Caco-2 (cell line): Measurements from ENCODE around the gene FNDC11. TPM values are rescaled to one million over a fixed set of nuclear protein-coding genes. Genes with fewer than 3 reads are reported as not detected.
A peak's percentile ranks its signal among the peaks of the same experiment; 100 is the strongest.

Source experiments
- BruUV-seq: library from RNA; stranded (reverse); fragments of 400-500 nt; replicated peaks from 2 replicates; lab custom pipeline; 2021; lab: Mats Ljungman, UMichigan
- CTCF ChIA-PET: fragments of 300-600 bp; sonication (Branson Sonifier 250); formaldehyde crosslinking; loops from one replicate; lab custom pipeline; 2022; ENCODE audit warnings: antibody characterized with exemption; lab: Charles Lee
- POLR2A ChIA-PET: fragments of 300-600 bp; sonication (Branson Sonifier 250); formaldehyde crosslinking; loops from one replicate; lab custom pipeline; 2022; ENCODE audit warnings: antibody characterized with exemption; lab: Charles Lee
- DNase-seq, 2 experiments: peaks; one replicate each; pipeline versions ENCODE4 v3.0.0 to v3.0.0-alpha.2; 2020 to 2022
- H3K27me3 ChIP-seq: replicated peaks from 2 replicates; pipeline ENCODE4 v1.6.0; 2011; ENCODE audit warnings: low read length; ENCODE audit not compliant: control insufficient read depth, insufficient read depth
- H3K36me3 ChIP-seq: 2 replicates; pipeline ENCODE4 v1.5.1; 2011; ENCODE audit warnings: low read length; ENCODE audit not compliant: control insufficient read depth, insufficient read depth
- H3K4me1 ChIP-seq: fragments of 250-450 bp; sonication (Bioruptor Pico); 2 replicates; pipeline ENCODE4 v1.5.1; 2020; ENCODE audit warnings: mild to moderate bottlenecking
- H3K4me3 ChIP-seq: 2 replicates; pipeline ENCODE4 v1.5.1; 2011; ENCODE audit warnings: low read depth, mild to moderate bottlenecking, control low read depth, low read length
- H3K9me3 ChIP-seq: fragments of 250-450 bp; sonication (Bioruptor Pico); 2 replicates; pipeline ENCODE4 v1.5.1; 2020; ENCODE audit warnings: mild to moderate bottlenecking, moderate library complexity
- H3K27ac Mint-ChIP-seq: one replicate; pipeline ENCODE4 v1.8.0; 2022; ENCODE audit warnings: mixed read lengths; ENCODE audit not compliant: unreplicated experiment
- H3K27me3 Mint-ChIP-seq: one replicate; pipeline ENCODE4 v1.8.0; 2022; ENCODE audit warnings: mixed read lengths; ENCODE audit not compliant: insufficient read depth, unreplicated experiment
- H3K36me3 Mint-ChIP-seq: one replicate; pipeline ENCODE4 v1.8.0; 2022; ENCODE audit warnings: mild to moderate bottlenecking, mixed read lengths; ENCODE audit not compliant: insufficient read depth, unreplicated experiment
- H3K4me1 Mint-ChIP-seq: one replicate; pipeline ENCODE4 v1.8.0; 2022; ENCODE audit warnings: low read depth, mixed read lengths; ENCODE audit not compliant: unreplicated experiment
- H3K4me3 Mint-ChIP-seq: one replicate; pipeline ENCODE4 v1.8.0; 2022; ENCODE audit warnings: mild to moderate bottlenecking, moderate library complexity, mixed read lengths; ENCODE audit not compliant: unreplicated experiment
- H3K9me3 Mint-ChIP-seq: one replicate; pipeline ENCODE4 v1.8.0; 2022; ENCODE audit warnings: mixed read lengths; ENCODE audit not compliant: unreplicated experiment
- intact Hi-C: fragments of 100-400 bp; cut with micrococcal nuclease; formaldehyde crosslinking; loops from one replicate; pipeline ENCODE4 v1.10.0; 2022; ENCODE audit not compliant: unreplicated experiment
- total RNA-seq: library from RNA; stranded (reverse); gene quantifications from 2 replicates; pipeline ENCODE4 v1.2.3, GENCODE V29; 2022
- TF ChIP-seq, protein P1 (sequence below), 2 experiments: fragments of 200-600 bp in 1 of 2; IDR thresholded peaks; 1 replicate in 1 of 2; 2 replicates in 1 of 2; pipeline versions ENCODE4 v1.5.1 to v1.8.0; 2011 to 2022; ENCODE audit warnings: antibody characterized with exemption in 1 of 2, control low read depth in 1 of 2, inconsistent platforms in 1 of 2, low read depth in 1 of 2, low read length in 1 of 2, mild to moderate bottlenecking in 1 of 2, moderate library complexity in 1 of 2; ENCODE audit not compliant: insufficient read depth in 1 of 2, severe bottlenecking in 1 of 2, unreplicated experiment in 1 of 2

The FNDC11 gene
- total RNA-seq, 1 experiment from 2014 or later: not detected

- H3K4me1 Mint-ChIP-seq: no peaks in the 10 kb centered on the region
- ChIA-PET CTCF (interaction anchor here (0.5 to 2.6 kb wide), 19 partner anchors 8 to 526 kb away, joined by 3 to 62 read pairs (median 6); partner anchors contain the start of genes ARFRP1, GMEB2, HELZ2 and RTEL1), POLR2A (interaction anchor here (0.6 to 1.5 kb wide), 3 partner anchors 16 to 160 kb away, joined by 3 to 15 read pairs (median 3); partner anchors contain the start of genes GMEB2 and PPDPF)
- Histone ChIP-seq H3K36me3 (no peaks in the 10 kb centered on the region), H3K4me3 (peak within 1 kb of the TSS; percentile 50), H3K4me1 (peaks cover 28% of the 10 kb centered on the region), H3K27me3 (no peaks in the 10 kb centered on the region), H3K9me3 (no peaks in the 10 kb centered on the region)
- BruUV-seq: no TSS peak
- H3K4me3 Mint-ChIP-seq: peak within 1 kb of the TSS; percentile 65
- H3K36me3 Mint-ChIP-seq: peaks cover 5% of the 10 kb centered on the region
- intact Hi-C loops: loop anchor here (5.0 kb wide), 4 partner anchors 35 to 420 kb away; partner anchors contain the start of genes HELZ2 and UCKL1
- no peaks in the 10 kb centered on the region for H3K9me3 Mint-ChIP-seq
- no peaks in the 10 kb centered on the region for H3K27me3 Mint-ChIP-seq
- H3K27ac Mint-ChIP-seq: peak within 1 kb of the TSS; percentile 36
- TF ChIP-seq, protein P1, sequence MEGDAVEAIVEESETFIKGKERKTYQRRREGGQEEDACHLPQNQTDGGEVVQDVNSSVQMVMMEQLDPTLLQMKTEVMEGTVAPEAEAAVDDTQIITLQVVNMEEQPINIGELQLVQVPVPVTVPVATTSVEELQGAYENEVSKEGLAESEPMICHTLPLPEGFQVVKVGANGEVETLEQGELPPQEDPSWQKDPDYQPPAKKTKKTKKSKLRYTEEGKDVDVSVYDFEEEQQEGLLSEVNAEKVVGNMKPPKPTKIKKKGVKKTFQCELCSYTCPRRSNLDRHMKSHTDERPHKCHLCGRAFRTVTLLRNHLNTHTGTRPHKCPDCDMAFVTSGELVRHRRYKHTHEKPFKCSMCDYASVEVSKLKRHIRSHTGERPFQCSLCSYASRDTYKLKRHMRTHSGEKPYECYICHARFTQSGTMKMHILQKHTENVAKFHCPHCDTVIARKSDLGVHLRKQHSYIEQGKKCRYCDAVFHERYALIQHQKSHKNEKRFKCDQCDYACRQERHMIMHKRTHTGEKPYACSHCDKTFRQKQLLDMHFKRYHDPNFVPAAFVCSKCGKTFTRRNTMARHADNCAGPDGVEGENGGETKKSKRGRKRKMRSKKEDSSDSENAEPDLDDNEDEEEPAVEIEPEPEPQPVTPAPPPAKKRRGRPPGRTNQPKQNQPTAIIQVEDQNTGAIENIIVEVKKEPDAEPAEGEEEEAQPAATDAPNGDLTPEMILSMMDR (IDR thresholded peaks at IDR 0.05; ENCODE audit: insufficient read depth in 1 of 2, low read depth in 1 of 2, low read length in 1 of 2, severe bottlenecking in 1 of 2, unreplicated experiment in 1 of 2): no peak
- no peak for DNase-seq
These were observed 16.9 kb upstream of the FNDC11 start, which contains the start of gene PTK6 for GRCh38 chr20:63536997-63537524. PTK6 (minus strand) TSS chr20:63537376; CDS start chr20:63537314, 62 bp downstream.

DNA sequence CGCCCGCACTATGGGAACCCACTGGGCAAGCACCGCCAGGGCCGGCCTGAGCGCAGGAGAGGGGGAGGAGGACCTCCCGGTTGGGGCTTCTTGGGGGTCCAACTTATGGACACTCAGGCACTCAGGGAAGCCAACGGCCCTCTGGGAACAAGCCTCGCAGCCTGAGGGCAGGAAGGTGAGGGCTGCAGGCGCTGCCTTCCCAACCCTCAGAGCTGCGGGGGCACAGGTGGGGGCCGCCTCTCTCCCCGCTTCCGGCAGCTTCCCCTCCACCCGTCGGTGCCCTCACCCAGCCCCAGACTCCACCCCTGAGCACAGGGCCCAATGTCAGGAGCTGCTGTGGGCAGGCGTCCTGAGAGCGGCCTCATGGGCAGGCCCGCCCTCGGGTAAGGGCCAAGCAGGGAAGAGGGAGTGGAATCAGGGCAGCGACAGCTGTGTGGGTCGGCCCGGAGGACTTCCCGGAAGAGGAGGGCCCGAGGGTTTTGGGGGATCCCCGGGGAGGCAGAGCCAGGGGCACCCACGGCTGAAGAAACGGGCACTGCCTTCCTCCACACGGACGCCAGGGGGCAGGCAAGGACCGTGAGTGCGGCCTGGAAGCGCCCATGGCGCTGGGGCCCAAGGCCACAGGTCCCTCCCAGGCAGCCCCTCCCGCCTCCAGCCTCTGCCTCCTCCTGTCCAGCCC is 16.3 kb upstream of the FNDC11 start:
- no peaks in the 10 kb centered on the region for H3K36me3 ChIP-seq
- TF ChIP-seq, protein P1 (IDR thresholded peaks at IDR 0.05; ENCODE audit: insufficient read depth in 1 of 2, low read depth in 1 of 2, low read length in 1 of 2, severe bottlenecking in 1 of 2, unreplicated experiment in 1 of 2): peak; percentile 99 to 100
- peak; percentile 94 to 97 for DNase-seq
- ChIA-PET CTCF (interaction anchor here (0.5 to 2.6 kb wide), 55 partner anchors 8 to 525 kb away, joined by 3 to 62 read pairs (median 5); partner anchors contain the start of genes ARFRP1, GMEB2, HELZ2 and PPDPF), POLR2A (interaction anchor here (0.6 to 1.5 kb wide), 8 partner anchors 9 to 517 kb away, joined by 3 to 15 read pairs (median 4); partner anchors contain the start of genes ARFGAP1, GMEB2, HELZ2 and PPDPF)
- no peaks in the 10 kb centered on the region for H3K9me3 Mint-ChIP-seq
- H3K4me1 Mint-ChIP-seq: no peaks in the 10 kb centered on the region
- peak overlapping the region; percentile 50 for H3K4me3 ChIP-seq
- no TSS peak for BruUV-seq
- intact Hi-C loops: loop anchor here (1.0 to 5.0 kb wide), 9 partner anchors 35 to 583 kb away; partner anchors contain the start of genes HELZ2 and UCKL1
- no peaks in the 10 kb centered on the region for H3K27me3 Mint-ChIP-seq
- peak overlapping the region; percentile 65 for H3K4me3 Mint-ChIP-seq
- peak overlapping the region; percentile 36 for H3K27ac Mint-ChIP-seq
- H3K4me1 ChIP-seq: peaks cover 28% of the 10 kb centered on the region
- no peaks in the 10 kb centered on the region for H3K9me3 ChIP-seq
- no peaks in the 10 kb centered on the region for H3K27me3 ChIP-seq
- H3K36me3 Mint-ChIP-seq: peaks cover 5% of the 10 kb centered on the region
